Measurements from ENCODE around the gene PLEKHA7. TPM values are rescaled to one million over a fixed set of nuclear protein-coding genes. Genes with fewer than 3 reads are reported as not detected.

Gene PLEKHA7
- total RNA-seq, 4 donors from 2014 or later, result 23.6 to 47.5 (median 32.7) TPM

DNA sequence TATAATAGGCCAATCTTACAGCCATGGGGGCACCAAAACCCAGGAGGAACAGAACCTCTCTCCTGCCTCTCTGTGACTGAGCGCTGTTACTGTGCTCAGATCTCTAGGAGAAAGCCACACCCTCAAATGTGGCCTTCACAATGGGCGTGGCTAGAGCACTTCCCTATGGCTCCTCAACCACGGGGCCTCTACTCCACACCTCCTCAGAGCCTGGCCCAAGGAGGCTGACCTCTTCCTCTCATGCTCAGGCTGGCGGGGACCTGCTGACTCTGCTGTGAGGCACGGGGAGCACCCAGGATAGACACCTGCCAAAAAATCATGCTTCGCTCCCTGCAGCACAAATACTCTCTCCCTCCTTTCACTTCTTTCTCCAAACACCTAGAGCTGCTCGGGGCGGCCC is 234.8 kb downstream of the PLEKHA7 start:
- Histone ChIP-seq H3K4me3 (no peak overlapping the region), H3K27me3 (no peaks in the 10 kb centered on the region), H3K36me3 (no peaks in the 10 kb centered on the region), H3K4me1 (peaks cover 45% of the 10 kb centered on the region), H3K9me3 (no peaks in the 10 kb centered on the region), H3K27ac (no peak overlapping the region)
- no peak for DNase-seq (ENCODE audit: low spot score in 2 of 2)
- 77% methylated on average over 8 of the region's 8 CpGs for WGBS
- TF ChIP-seq, protein P1, sequence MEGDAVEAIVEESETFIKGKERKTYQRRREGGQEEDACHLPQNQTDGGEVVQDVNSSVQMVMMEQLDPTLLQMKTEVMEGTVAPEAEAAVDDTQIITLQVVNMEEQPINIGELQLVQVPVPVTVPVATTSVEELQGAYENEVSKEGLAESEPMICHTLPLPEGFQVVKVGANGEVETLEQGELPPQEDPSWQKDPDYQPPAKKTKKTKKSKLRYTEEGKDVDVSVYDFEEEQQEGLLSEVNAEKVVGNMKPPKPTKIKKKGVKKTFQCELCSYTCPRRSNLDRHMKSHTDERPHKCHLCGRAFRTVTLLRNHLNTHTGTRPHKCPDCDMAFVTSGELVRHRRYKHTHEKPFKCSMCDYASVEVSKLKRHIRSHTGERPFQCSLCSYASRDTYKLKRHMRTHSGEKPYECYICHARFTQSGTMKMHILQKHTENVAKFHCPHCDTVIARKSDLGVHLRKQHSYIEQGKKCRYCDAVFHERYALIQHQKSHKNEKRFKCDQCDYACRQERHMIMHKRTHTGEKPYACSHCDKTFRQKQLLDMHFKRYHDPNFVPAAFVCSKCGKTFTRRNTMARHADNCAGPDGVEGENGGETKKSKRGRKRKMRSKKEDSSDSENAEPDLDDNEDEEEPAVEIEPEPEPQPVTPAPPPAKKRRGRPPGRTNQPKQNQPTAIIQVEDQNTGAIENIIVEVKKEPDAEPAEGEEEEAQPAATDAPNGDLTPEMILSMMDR (IDR thresholded peaks at IDR 0.05), result no peak
- no peak for TF ChIP-seq EP300 (IDR thresholded peaks at IDR 0.05)
- TF ChIP-seq POLR2A (IDR thresholded peaks at IDR 0.05), result no peak

DNA sequence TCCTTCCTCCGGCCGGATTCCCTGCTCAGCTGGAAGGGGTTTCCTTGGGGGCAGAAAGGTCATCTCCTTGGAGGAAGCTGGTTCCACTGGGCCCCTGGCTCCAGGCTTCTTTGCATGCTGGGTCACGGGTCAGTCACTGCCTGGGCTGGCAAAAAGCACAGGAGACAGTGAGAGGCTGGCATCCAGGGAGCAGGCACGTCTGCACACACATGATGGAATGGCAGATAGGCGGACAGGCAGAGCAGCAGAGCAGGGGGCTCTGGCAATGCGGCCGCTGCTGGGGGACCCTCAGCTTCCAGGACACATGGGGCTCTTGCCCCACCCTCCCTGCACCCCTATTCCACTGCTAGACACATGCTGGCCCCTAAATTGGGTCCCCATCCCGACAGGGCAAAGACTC is 235.3 kb downstream of the PLEKHA7 start:
- no peak overlapping the region for H3K4me3 ChIP-seq
- no peaks in the 10 kb centered on the region for H3K9me3 ChIP-seq
- H3K36me3 ChIP-seq, result no peaks in the 10 kb centered on the region
- peaks cover 41% of the 10 kb centered on the region for H3K4me1 ChIP-seq
- WGBS, result 84% methylated on average over 4 of the region's 8 CpGs
- H3K27me3 ChIP-seq, result no peaks in the 10 kb centered on the region
- TF ChIP-seq EP300 (IDR thresholded peaks at IDR 0.05), result no peak
- TF ChIP-seq POLR2AphosphoS5 (IDR thresholded peaks at IDR 0.05), result no peak
- TF ChIP-seq POLR2A (IDR thresholded peaks at IDR 0.05), result no peak
- TF ChIP-seq, protein P1 (IDR thresholded peaks at IDR 0.05), result no peak
- H3K27ac ChIP-seq, result no peak overlapping the region
- no peak for DNase-seq (ENCODE audit: low spot score in 2 of 2)

DNA sequence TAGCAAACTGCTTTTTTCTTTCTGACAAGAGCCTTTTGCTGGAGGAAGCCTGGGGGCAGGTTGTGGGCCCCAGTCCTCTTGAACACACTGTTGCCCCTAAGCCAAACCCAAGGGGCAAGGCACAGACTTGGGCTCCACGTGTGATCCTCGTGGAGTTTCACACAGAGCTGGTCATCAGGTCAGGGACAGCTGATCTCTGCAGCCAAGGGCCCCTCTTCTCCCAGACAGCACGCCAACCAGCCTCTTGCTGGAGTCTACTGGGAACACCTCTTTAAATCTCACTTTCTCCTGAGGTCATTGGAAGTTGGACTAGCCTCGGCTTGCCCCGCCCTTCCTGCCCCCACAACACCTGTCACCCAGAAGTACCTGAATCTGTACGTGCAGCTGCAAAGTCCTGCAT is 235.9 kb downstream of the PLEKHA7 start:
- no peak overlapping the region for H3K27ac ChIP-seq
- no peaks in the 10 kb centered on the region for H3K36me3 ChIP-seq
- TF ChIP-seq POLR2AphosphoS5 (IDR thresholded peaks at IDR 0.05) (no peak), EP300 (IDR thresholded peaks at IDR 0.05) (no peak), POLR2A (IDR thresholded peaks at IDR 0.05) (no peak)
- TF ChIP-seq, protein P1 (IDR thresholded peaks at IDR 0.05), result no peak
- no peak overlapping the region for H3K4me3 ChIP-seq
- peaks cover 41% of the 10 kb centered on the region for H3K4me1 ChIP-seq
- 92% methylated on average over 6 of the region's 6 CpGs for WGBS
- H3K27me3 ChIP-seq, result no peaks in the 10 kb centered on the region
- no peaks in the 10 kb centered on the region for H3K9me3 ChIP-seq
- DNase-seq (ENCODE audit: low spot score in 2 of 2), result no peak

DNA sequence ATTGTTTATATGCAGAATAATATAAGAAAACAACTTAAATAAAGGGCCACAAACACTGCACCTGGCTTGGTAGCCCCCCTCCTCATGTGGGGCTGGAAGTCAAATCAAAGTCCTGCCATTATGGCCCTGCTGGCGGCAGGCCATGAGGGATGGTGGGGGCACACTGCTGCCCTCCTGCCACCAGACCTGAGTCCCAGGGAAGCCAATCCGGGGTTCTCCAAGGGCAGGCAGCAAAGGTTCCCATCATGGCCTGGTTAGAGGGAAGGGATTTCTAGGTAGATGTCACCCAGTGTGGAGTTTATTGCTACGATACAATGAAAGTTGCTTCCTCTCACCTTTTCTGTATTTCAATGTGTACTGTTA is 236.6 kb downstream of the PLEKHA7 start:
- peaks cover 39% of the 10 kb centered on the region for H3K4me1 ChIP-seq
- no peak overlapping the region for H3K27ac ChIP-seq
- H3K36me3 ChIP-seq, result no peaks in the 10 kb centered on the region
- no peaks in the 10 kb centered on the region for H3K27me3 ChIP-seq
- 92% methylated on average over 3 of the region's 3 CpGs for WGBS
- no peak overlapping the region for H3K4me3 ChIP-seq
- TF ChIP-seq EP300 (IDR thresholded peaks at IDR 0.05), result no peak
- TF ChIP-seq POLR2AphosphoS5 (IDR thresholded peaks at IDR 0.05), result no peak
- no peak for TF ChIP-seq POLR2A (IDR thresholded peaks at IDR 0.05)
- TF ChIP-seq, protein P1 (IDR thresholded peaks at IDR 0.05), result no peak
- DNase-seq (ENCODE audit: low spot score in 2 of 2), result no peak
- H3K9me3 ChIP-seq, result no peaks in the 10 kb centered on the region

DNA sequence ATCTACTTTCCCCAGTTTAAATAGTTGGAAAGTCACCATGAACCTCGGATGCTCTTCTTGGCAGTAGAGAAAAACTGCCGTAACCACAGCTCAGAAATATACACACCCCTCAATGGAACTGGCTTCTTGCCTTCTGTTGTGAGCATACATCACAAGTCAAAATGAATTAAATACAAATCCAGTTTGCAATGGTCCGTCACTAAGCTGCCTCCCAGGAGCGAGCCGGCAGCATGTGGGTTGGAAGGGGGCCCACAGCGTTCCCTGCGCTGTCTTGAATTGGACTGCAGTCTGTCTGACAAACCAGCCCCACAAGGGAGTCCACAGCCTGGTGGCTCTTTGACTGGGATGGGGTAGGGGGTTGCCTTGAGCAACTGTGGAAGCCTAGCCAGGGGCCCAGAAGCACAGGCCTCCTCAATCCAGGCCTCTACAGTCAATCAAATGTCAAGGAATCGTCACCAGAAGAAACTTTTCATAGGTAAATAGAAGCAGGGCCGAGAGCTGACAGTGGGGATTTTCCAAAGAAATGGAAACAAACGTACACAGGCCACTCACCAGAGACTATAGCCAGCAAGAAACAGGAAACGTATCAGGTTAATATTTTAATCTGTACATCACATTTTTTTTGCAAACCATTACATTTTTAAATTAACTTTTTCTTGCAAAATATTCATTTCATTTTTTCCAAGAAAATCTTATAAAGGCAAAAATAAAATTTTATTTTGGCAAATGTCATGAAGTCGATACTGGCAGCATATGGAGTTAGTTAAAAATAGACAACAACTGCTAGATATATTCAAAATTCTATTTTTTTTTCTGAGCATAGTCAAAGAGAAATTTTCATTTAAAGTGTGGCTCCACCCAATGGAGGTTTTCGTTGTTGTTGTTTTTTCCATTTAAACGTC is 237.3 kb downstream of the PLEKHA7 start:
- Histone ChIP-seq H3K27ac (no peak overlapping the region), H3K4me3 (no peak overlapping the region), H3K36me3 (no peaks in the 10 kb centered on the region), H3K4me1 (peaks cover 33% of the 10 kb centered on the region), H3K9me3 (no peaks in the 10 kb centered on the region), H3K27me3 (no peaks in the 10 kb centered on the region)
- no peak for DNase-seq (ENCODE audit: low spot score in 2 of 2)
- 50% methylated on average over 14 of the region's 14 CpGs for WGBS
- TF ChIP-seq POLR2AphosphoS5 (IDR thresholded peaks at IDR 0.05) (no peak), POLR2A (IDR thresholded peaks at IDR 0.05) (no peak), EP300 (IDR thresholded peaks at IDR 0.05) (no peak)
- TF ChIP-seq, protein P1 (IDR thresholded peaks at IDR 0.05), result no peak

All from suprapubic skin (tissue), 4 donors.